Activated CD4-positive, alpha-beta memory T cell treated with anti-CD3 and anti-CD28 coated beads, Interleukin-2, amount 10 ng/mL, durations not matched to agents 7 days and 5 days (primary cell): ENCODE measurements around the gene KRI1. TPM values are rescaled to one million over a fixed set of nuclear protein-coding genes. Genes with fewer than 3 reads are reported as not detected.

ENCODE experiments used
- CTCF ChIA-PET: fragments of 350-600 bp; sonication (Branson Sonifier 250); formaldehyde crosslinking; loops from one replicate; lab custom pipeline; 2021; ENCODE audit warnings: antibody characterized with exemption, inconsistent platforms; lab: Charles Lee
- POLR2A ChIA-PET: fragments of 350-600 bp; sonication (Branson Sonifier 250); formaldehyde crosslinking; loops from one replicate; lab custom pipeline; 2021; ENCODE audit warnings: antibody characterized with exemption; lab: Charles Lee
- DNase-seq: peaks from one replicate; pipeline ENCODE4 v3.0.0-alpha.2; 2020
- H3K27ac Mint-ChIP-seq: one replicate; pipeline ENCODE4 v1.8.0; 2021; ENCODE audit warnings: mild to moderate bottlenecking, mixed read lengths
- H3K27me3 Mint-ChIP-seq: one replicate; pipeline ENCODE4 v1.8.0; 2021; ENCODE audit warnings: mixed read lengths
- H3K36me3 Mint-ChIP-seq: one replicate; pipeline ENCODE4 v1.8.0; 2021; ENCODE audit warnings: low read depth, mixed read lengths
- H3K4me1 Mint-ChIP-seq: one replicate; pipeline ENCODE4 v1.8.0; 2021; ENCODE audit warnings: mixed read lengths
- H3K4me3 Mint-ChIP-seq: one replicate; pipeline ENCODE4 v1.8.0; 2021; ENCODE audit warnings: mild to moderate bottlenecking, mixed read lengths
- H3K9me3 Mint-ChIP-seq: one replicate; pipeline ENCODE4 v1.8.0; 2021; ENCODE audit warnings: mixed read lengths
- total RNA-seq, 2 experiments: library from RNA; stranded (reverse); gene quantifications; one replicate each; pipeline ENCODE4 v1.2.3, GENCODE V29; 2021

KRI1 gene
- total RNA-seq, result 10 to 100 TPM; 45.5 TPM

DNA sequence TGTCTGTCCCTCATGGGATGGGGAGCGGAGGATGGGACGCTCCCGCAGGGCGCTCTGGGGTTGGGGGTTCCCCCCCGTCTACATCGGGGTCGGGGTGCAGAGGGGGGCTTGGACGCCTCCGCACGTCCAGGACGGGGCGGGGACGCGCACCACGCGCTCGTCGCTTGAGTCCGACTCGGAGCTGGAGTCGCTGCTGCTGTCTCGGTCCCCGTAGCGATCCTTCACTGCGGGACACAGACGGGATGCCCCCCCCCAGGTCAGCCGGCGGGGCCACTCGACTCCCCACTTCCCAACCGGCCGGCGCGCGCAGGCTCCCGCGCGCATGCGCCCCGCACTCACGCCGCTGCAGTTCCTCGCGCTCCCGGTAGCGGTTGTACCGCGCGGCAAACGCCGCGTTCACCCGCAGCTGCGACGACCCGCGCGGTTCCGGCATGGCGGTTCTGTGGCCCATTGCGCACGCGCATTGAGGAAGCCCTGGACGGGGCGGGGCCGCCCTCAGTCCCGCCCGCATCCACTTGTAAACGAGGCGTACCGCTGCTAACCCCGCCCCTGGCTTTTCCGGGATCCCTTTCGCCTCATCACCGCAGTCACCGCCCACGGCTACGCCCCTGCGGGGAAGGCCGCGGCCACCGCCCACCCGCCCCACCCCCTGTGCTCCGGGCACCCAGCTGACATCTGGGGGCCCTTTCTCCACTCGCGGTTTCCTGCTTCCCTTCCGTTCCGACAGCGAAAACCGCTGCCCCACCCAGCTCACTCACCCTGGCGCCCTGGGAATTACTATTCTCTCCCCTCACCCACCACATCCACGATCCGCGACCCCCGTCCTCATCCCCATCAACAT, at the start of gene KRI1:
Gene KRI1, minus strand, starts transcription at position 444 of the 841 bp plus-strand sequence. Its CDS starts 11 bp downstream, at position 433.
- peaks cover 38% of the 10 kb centered on the region for H3K4me1 Mint-ChIP-seq
- no peaks in the 10 kb centered on the region for H3K9me3 Mint-ChIP-seq
- no peaks in the 10 kb centered on the region for H3K27me3 Mint-ChIP-seq
- H3K4me3 Mint-ChIP-seq, result peak within 1 kb of the TSS; percentile 92
- peak; percentile 100 for DNase-seq
- ChIA-PET CTCF (interaction anchor here (0.7 to 8.9 kb wide), 7 partner anchors 12 to 136 kb away, joined by 3 to 73 read pairs (median 6); partner anchors contain the start of gene QTRT1), POLR2A (interaction anchor here (0.8 to 9.8 kb wide), 14 partner anchors 11 to 307 kb away, joined by 3 to 141 read pairs (median 4); partner anchors contain the start of genes CDC37, KEAP1 and TMED1)
- H3K36me3 Mint-ChIP-seq, result peaks cover 52% of the 10 kb centered on the region
- peak within 1 kb of the TSS; percentile 97 for H3K27ac Mint-ChIP-seq

DNA sequence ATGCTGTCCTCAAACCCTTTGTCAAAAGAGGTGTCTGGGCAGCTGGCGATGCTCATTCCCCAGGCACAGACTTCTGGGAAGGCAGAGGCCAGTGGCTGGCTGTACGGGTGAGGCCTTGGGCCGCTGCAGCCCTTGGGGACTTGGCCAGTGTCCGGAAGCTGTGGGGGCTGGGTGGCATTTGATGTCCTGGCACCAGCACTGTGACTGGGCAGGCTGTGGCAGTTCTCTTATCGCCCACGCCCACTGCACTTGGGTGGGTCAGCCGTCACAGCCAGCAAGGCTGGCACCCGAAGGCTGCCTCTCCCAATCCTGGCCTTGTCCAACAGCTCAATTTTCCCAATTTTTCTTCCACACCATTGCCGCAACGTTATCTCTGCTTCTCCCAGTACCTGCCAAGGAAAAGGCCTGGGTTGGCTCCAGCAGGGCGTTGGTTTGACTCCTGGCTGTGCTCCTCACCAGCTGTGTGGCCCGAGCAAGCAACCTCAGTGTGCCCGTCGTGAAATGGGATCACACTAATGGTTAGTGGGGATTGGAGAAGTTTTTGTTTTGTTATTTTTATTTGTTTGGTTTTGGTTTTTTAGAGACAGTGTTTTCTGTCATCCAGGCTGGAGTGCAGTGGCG, 46.8 kb upstream of the KRI1 start:
- DNase-seq, result no peak
- Mint-ChIP-seq H3K27ac (no peak overlapping the region), H3K4me3 (no peak overlapping the region), H3K4me1 (peaks cover 28% of the 10 kb centered on the region), H3K36me3 (peaks cover 16% of the 10 kb centered on the region), H3K9me3 (no peaks in the 10 kb centered on the region), H3K27me3 (no peaks in the 10 kb centered on the region)
- ChIA-PET POLR2A (interaction anchor here (0.8 to 2.6 kb wide), 5 partner anchors 10 to 40 kb away, joined by 3 to 21 read pairs (median 5); partner anchors contain the start of gene SLC44A2), CTCF (interaction anchor here (2.1 kb wide), 1 partner anchor 32 kb away, joined by 7 read pairs; no protein-coding TSS in a partner anchor)

DNA sequence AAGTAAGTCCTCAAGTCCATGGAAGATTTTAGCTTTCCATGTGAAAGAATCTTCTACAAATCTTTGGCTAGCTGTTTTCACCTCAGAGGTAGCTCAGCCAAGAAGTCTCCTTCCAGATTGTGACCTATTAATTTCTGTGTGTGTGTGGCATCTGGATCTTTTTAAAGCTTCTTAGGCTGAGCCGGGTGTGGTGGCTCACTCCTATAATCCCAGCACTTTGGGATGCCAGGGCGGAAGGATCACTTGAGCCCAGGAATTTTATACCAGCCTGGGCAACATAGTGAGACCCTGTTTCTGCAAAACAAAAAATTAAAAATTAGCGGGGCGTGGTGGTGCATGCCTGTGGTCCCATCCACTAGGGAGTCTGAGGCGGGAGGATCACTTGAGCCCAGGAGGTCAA, 46.1 kb upstream of the KRI1 start:
- Mint-ChIP-seq H3K4me3 (no peak overlapping the region), H3K27me3 (no peaks in the 10 kb centered on the region), H3K4me1 (peaks cover 26% of the 10 kb centered on the region), H3K27ac (no peak overlapping the region), H3K36me3 (peaks cover 15% of the 10 kb centered on the region), H3K9me3 (no peaks in the 10 kb centered on the region)
- DNase-seq, result no peak
- ChIA-PET POLR2A (interaction anchor here (0.8 to 2.6 kb wide), 5 partner anchors 9 to 41 kb away, joined by 3 to 21 read pairs (median 5); partner anchors contain the start of gene SLC44A2), CTCF (interaction anchor here (0.6 to 2.1 kb wide), 3 partner anchors 31 to 36 kb away, joined by 3 to 7 read pairs (median 5); no protein-coding TSS in a partner anchor)

DNA sequence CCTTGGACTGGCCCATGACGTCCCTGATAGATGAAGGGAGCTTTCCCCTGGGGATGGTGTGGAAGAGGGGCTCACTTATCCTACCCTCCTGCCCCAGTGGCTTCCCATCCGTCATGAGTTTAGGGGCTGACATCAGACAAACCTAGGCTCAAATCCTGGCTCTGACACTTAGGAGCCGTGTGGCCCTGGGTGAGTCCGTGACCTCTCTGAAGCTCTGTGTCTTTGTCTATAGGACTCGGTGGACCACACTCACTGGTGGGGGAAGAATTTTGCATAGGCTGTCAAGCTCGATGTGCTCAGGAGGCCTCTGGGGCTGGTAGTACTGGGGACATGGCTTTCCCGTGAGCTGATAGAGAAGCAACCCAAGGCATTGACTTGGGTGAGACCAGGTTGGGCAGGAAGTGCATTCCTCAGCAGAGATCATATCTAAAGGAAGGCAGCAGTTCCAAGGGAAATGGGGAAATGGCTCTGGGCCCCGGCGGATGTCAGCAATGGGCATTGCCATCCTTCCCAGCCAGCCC, 38.7 kb upstream of the KRI1 start:
- Mint-ChIP-seq H3K27ac (peak overlapping the region; percentile 99), H3K27me3 (peaks cover 3% of the 10 kb centered on the region), H3K4me3 (peak overlapping the region; percentile 95), H3K4me1 (peaks cover 25% of the 10 kb centered on the region), H3K9me3 (no peaks in the 10 kb centered on the region), H3K36me3 (peaks cover 18% of the 10 kb centered on the region)
- POLR2A ChIA-PET, result interaction anchor here (0.7 to 4.3 kb wide), 24 partner anchors 7 to 113 kb away, joined by 3 to 41 read pairs (median 7); partner anchors contain the start of genes CDKN2D, DNM2, KEAP1 and KRI1
- CTCF ChIA-PET, result interaction anchor here (0.5 to 4.0 kb wide), 4 partner anchors 21 to 201 kb away, joined by 3 to 39 read pairs (median 10); no protein-coding TSS in a partner anchor
- no peak for DNase-seq

DNA sequence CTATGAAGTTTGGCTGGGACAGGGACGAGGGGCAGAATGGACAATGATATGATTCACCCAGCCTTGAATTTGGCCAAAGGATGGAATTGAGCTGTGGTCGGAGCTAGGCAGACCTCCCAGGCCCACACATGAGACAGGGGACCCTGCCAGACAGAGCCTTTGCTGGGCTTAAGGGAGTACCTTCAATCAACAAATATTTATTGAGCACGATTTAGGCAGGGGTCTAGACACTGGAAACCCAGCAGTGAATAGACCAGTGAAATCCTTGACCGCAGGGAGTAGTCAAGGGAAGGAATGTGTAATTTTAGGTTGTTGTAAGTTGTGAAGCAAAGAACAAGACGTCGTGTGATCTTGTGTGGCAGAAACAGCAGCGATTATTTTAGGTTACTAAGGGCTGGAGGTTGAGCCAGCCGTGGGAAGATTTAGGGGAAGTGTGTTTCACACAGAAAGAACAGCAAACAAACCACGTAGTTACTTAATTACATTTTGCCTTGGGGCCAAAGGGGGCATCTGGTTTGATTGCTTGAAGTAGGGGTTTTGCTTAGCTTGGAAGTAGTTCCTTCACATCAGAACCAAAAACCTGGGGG, 38.2 kb upstream of the KRI1 start:
- DNase-seq, result peak; percentile 32

DNA sequence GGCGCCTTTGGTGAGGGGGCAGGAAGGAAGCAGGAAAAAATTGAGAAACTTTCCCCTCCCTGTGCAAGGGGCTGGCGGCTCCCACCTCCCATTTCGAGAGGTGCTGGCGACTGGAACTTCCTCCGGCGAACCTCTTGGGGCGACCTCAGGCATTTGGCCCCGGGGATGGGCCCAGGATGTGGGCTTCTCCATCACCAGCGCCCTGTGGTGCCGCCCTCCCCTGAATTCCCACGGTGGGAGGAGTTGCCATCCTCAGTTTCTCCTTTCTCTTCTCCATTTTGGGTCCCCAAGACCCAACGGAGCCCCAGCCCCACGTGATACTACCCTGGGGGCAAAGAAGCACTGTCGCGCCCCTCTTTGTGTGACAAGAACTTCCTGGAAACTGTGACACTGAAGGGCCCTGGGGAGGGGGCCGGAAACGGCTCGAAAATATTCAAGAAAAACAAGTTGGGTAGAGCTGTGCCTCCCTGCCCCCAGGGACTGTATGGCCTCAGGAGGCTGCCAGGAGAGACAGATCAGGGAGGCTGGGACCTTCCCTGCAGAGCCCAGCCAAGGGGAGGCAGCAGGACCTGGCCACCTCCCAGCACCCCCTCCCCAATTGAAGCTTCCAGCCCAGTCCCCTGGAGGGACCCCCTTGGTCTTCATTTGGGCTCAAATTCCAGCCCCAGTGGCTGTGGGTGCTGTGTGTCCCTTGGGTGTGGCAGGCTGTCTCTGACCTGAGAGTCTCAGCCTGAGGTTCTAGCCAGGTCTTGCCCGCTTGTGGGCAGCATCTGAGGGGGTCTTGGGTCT, 37.5 kb upstream of the KRI1 start:
- Mint-ChIP-seq H3K9me3 (no peaks in the 10 kb centered on the region), H3K4me3 (peak overlapping the region; percentile 95), H3K27ac (peak overlapping the region; percentile 99), H3K4me1 (peaks cover 25% of the 10 kb centered on the region), H3K36me3 (peaks cover 18% of the 10 kb centered on the region), H3K27me3 (peaks cover 3% of the 10 kb centered on the region)
- peak; percentile 87 for DNase-seq
- POLR2A ChIA-PET, result interaction anchor here (0.7 to 4.3 kb wide), 32 partner anchors 8 to 491 kb away, joined by 3 to 41 read pairs (median 6); partner anchors contain the start of genes CDKN2D, DNM2, KRI1 and QTRT1
- CTCF ChIA-PET, result interaction anchor here (1.1 to 4.0 kb wide), 4 partner anchors 23 to 114 kb away, joined by 3 to 39 read pairs (median 9); no protein-coding TSS in a partner anchor

More for the DNA sequence above, 38.2 kb upstream of the KRI1 start:
- Mint-ChIP-seq H3K9me3 (no peaks in the 10 kb centered on the region), H3K4me3 (peak overlapping the region; percentile 95), H3K4me1 (peaks cover 25% of the 10 kb centered on the region), H3K27me3 (peaks cover 3% of the 10 kb centered on the region), H3K36me3 (peaks cover 18% of the 10 kb centered on the region), H3K27ac (peak overlapping the region; percentile 99)
- CTCF ChIA-PET, result interaction anchor here (0.6 to 4.0 kb wide), 4 partner anchors 21 to 113 kb away, joined by 3 to 39 read pairs (median 10); no protein-coding TSS in a partner anchor
- POLR2A ChIA-PET, result interaction anchor here (0.7 to 4.3 kb wide), 30 partner anchors 8 to 490 kb away, joined by 3 to 41 read pairs (median 6); partner anchors contain the start of genes CDKN2D, DNM2, KRI1 and QTRT1

DNA sequence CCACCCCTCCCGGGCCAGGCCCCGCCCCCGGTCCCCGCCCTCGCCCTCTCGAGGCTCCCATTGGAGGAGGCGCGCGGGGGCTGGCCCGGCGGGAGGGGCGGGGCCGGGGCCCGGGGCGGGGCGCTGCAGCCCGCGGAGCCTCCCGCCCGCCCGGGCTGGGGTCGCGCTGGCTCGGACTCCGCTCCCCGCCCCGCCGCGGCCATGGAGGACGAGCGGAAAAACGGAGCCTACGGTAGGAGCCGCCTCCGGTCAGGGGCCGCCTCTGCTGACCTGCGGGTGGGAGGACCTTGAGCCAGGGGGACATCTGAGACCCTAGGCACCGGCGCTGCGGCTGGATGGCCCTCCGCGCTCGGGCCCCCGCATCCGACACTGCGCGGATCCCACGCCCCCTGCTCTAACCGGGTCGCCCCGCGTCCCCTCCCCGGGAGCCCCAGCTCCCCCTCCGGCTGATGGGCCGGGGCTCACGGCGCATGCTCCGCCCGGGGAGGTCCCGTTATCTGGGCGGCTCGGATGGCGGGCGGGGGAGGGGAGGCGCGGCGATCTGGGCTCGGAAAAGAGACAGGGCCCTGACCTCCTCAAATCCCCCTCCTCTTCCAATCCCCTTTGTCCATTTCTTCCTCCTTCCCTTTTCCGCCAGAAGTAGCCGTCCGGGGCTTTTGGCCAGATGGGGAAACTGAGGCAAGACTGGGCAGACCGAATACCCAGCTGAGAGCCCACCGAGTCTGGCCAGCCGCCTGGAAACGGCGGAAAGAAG, 36.7 kb upstream of the KRI1 start:
- Mint-ChIP-seq H3K27ac (peak overlapping the region; percentile 99), H3K27me3 (peaks cover 3% of the 10 kb centered on the region), H3K4me1 (peaks cover 25% of the 10 kb centered on the region), H3K36me3 (peaks cover 18% of the 10 kb centered on the region), H3K4me3 (peak overlapping the region; percentile 95), H3K9me3 (no peaks in the 10 kb centered on the region)
- POLR2A ChIA-PET, result interaction anchor here (0.7 to 4.3 kb wide), 24 partner anchors 8 to 492 kb away, joined by 3 to 41 read pairs (median 7); partner anchors contain the start of genes ATG4D, CDKN2D, DNM2 and KRI1
- CTCF ChIA-PET, result interaction anchor here (0.6 to 4.0 kb wide), 10 partner anchors 17 to 326 kb away, joined by 3 to 39 read pairs (median 4); partner anchors contain the start of gene DNM2
- peak; percentile 91 for DNase-seq

DNA sequence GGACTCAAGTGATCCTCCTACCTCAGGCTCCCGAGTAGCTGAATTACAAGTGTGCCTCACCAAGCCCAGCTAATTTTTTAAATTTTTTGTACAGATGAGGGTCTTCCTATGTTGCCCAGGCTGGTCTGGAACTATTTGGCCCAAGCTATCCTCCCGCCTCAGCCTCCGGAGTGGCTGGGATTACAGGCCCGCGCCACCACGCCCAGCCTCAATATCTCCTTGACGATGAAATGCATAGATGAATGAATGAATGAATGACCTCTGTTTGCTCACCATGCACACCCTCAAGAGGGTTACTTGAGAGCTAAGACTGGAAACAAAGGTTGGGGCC, 36.2 kb upstream of the KRI1 start:
- H3K27me3 Mint-ChIP-seq, result peaks cover 3% of the 10 kb centered on the region
- no peak for DNase-seq
- ChIA-PET POLR2A (interaction anchor here (0.7 to 4.3 kb wide), 16 partner anchors 10 to 492 kb away, joined by 3 to 41 read pairs (median 6); partner anchors contain the start of genes ATG4D, CDKN2D, KRI1 and SLC44A2), CTCF (interaction anchor here (0.6 to 4.0 kb wide), 9 partner anchors 17 to 325 kb away, joined by 3 to 39 read pairs (median 4); partner anchors contain the start of gene DNM2)
- H3K27ac Mint-ChIP-seq, result peak overlapping the region; percentile 43
- peak overlapping the region; percentile 31 for H3K4me3 Mint-ChIP-seq
- H3K36me3 Mint-ChIP-seq, result peaks cover 18% of the 10 kb centered on the region
- peaks cover 24% of the 10 kb centered on the region for H3K4me1 Mint-ChIP-seq
- no peaks in the 10 kb centered on the region for H3K9me3 Mint-ChIP-seq

DNA sequence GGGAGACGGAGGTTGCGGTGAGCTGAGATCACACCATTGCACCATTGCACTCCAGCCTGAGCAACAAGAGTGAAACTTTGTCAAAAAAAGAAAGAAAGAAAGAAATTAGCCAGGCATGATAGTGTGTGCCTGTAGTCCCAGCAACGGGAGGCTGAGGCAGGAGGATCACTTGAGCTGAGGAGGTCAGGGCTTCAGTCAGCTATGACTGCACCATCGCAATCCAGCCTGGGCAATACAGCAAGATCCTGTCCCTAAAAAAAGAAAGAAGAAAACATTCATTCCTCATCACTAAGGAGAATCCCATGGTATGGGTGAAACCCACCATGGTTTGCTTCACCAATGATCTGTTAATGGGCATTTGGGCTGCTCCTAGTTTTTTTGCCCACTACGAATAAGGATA, 34.3 kb upstream of the KRI1 start:
- POLR2A ChIA-PET, result interaction anchor here (1.1 to 1.2 kb wide), 2 partner anchors 12 to 22 kb away, joined by 3 read pairs; no protein-coding TSS in a partner anchor
- Mint-ChIP-seq H3K27ac (no peak overlapping the region), H3K4me1 (peaks cover 42% of the 10 kb centered on the region), H3K9me3 (no peaks in the 10 kb centered on the region), H3K36me3 (peaks cover 18% of the 10 kb centered on the region), H3K27me3 (peaks cover 3% of the 10 kb centered on the region), H3K4me3 (no peak overlapping the region)
- CTCF ChIA-PET, result interaction anchor here (1.1 to 2.4 kb wide), 2 partner anchors 20 to 45 kb away, joined by 3 to 14 read pairs; no protein-coding TSS in a partner anchor
- DNase-seq, result no peak

DNA sequence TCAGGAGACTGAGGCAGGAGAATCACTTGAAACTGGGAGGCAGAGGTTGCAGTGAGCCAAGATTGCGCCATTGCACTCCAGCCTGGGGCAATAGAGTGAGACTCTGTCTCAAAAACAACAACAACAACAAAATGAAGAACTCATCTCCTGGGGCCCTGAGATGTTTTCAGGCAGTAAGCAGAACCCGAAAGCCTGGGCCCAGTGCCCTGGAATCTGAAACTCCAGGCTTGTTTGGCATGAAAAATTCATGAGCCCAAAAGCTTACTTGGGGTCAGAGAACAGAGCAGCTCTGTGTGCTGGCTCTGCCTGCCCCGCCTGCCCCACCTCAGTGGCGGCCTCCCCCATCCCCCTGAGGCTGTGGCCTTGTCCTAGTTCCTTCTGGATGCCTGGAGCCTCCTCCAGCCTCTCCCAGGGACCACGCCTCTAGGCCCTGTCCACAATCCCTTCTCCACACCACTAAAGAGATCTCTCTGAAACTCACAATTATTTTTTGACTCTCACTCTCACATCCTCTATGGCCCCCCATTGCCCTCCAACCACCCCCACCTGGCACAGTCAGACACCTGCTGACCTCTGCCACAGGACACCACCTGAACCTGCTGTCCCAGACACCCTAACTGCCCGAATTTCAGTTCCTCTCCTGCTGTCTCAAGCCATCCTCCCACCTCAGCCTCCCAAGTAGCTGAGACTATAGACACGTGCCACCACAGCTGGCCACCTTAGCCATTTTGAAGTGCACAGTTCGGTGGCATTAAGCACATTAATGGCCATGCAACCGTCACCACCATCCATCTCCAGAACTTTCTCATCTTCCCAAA, 28.2 kb upstream of the KRI1 start:
- no peaks in the 10 kb centered on the region for H3K9me3 Mint-ChIP-seq
- POLR2A ChIA-PET, result interaction anchor here (3.2 kb wide), 1 partner anchor 10 kb away, joined by 30 read pairs; no protein-coding TSS in a partner anchor

More for the DNA sequence above, 28.2 kb upstream of the KRI1 start:
- Mint-ChIP-seq H3K27ac (no peak overlapping the region), H3K36me3 (no peaks in the 10 kb centered on the region), H3K27me3 (peaks cover 5% of the 10 kb centered on the region), H3K4me3 (no peak overlapping the region), H3K4me1 (peaks cover 27% of the 10 kb centered on the region)
- no peak for DNase-seq
- CTCF ChIA-PET, result interaction anchor here (0.9 to 1.4 kb wide), 3 partner anchors 13 to 51 kb away, joined by 3 to 9 read pairs (median 4); no protein-coding TSS in a partner anchor
